AG20443 (cell line): ENCODE measurements around the gene TCTA.
"Not testable (repeated sequence)": the region's sequence is repeated elsewhere in the genome, so short reads cannot be mapped to it uniquely, and the experiment has no call there.

Experiments
- DNase-seq: peaks from one replicate; pipeline ENCODE4 v3.0.0; 2012; ENCODE audit warnings: low spot score, mixed read lengths

The TCTA gene

DNA sequence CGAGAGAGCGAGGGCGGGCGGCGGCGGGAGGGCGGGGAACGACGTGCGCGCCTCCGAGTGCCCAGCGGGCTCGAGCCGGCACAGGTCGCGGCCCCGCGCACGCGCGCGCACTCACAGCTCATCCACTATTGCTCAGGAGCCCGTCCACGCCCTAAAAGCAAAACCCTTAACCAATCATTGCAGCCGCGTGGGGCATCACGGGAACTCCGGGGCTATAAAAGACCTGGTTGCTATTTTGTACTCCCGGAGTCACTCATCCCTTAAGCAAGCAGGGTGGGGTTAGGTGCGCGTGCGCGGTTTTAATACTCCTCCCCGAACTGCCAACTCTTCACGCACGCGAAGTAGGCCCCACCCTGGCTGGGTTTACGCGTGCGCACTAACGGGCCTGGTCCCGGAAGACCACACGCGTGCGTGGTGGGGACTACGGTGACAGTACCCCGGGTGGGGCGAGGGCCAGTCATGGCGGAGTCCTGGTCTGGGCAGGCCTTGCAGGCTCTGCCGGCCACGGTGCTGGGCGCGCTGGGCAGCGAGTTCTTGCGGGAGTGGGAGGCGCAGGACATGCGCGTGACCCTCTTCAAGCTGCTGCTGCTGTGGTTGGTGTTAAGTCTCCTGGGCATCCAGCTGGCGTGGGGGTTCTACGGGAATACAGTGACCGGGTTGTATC lies at the start of gene TCTA, which contains the start of gene RHOA:
TSS of gene TCTA (plus strand) at position 456 of the 664 bp plus-strand sequence. CDS start at position 460, 4 bp downstream.
TSS of gene RHOA (minus strand) at position 9 of the 664 bp plus-strand sequence. CDS start 36,387 bp downstream, outside the sequence.
- DNase-seq, result peak; percentile 100

DNA sequence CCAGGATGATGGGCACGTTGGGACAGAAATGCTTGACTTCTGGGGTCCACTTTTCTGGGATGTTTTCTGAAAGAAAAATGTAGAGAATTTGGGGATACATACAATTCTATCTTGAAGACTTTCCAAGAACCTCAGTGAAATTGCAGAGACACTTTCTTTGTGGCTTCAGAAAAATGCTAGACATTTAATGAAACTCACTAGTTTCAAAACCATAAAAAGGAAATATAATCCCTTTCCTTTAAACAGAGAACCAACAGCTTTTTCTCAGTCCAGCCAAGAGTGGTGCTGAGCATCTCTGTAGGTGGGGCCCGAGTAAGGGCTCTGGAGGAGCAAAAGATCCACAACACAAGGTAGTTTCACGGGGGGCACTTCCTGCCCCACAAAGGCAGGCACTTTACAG lies 49.7 kb upstream of the TCTA start:
- DNase-seq, result peak; percentile 31

DNA sequence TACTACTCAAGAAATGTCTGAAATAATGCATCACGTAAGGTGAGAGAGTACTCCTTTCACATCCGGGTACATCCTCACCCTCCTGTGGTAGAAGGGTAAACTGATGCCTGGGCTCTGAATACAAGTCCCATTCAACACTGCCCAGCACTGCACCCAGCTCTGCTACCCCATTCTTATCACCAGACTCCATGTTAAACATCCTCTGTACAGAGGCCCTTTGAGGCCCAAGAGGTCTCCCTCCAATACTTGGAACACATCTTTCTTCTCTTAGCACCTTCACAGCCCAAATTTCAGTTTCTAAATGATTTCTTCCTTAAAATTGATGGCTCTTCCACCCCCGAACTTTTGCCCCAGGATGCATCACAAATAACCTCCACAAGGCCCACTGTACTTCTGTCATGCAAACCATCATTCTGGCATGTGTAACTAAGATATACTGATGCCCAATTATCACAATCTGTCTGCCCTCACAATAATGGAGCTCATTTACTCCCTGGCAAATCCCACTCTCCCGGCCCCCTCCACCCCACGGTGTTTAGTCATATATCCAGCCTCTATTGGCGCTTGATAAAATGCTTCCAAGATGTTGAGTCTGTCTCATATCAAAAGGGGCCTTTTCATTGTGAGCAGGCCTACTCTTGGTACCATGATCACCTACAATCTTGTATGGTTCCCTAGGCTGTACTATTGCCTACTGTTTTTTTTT lies 41.5 kb upstream of the TCTA start:
- DNase-seq, result no peak

- no peak for DNase-seq
Measured at GRCh38 chr3:49371946-49372345, 40.3 kb upstream of the TCTA start.

GRCh38 chr3:49377483-49377882 lies 34.7 kb upstream of the TCTA start:
- DNase-seq, result no peak

GRCh38 chr3:49378249-49378895 lies 33.9 kb upstream of the TCTA start:
- DNase-seq, result peak; percentile 49

- DNase-seq, result no peak
Measured at GRCh38 chr3:49383387-49383786, 28.8 kb upstream of the TCTA start.

GRCh38 chr3:49385617-49386016 lies 26.6 kb upstream of the TCTA start:
- no peak for DNase-seq

DNA sequence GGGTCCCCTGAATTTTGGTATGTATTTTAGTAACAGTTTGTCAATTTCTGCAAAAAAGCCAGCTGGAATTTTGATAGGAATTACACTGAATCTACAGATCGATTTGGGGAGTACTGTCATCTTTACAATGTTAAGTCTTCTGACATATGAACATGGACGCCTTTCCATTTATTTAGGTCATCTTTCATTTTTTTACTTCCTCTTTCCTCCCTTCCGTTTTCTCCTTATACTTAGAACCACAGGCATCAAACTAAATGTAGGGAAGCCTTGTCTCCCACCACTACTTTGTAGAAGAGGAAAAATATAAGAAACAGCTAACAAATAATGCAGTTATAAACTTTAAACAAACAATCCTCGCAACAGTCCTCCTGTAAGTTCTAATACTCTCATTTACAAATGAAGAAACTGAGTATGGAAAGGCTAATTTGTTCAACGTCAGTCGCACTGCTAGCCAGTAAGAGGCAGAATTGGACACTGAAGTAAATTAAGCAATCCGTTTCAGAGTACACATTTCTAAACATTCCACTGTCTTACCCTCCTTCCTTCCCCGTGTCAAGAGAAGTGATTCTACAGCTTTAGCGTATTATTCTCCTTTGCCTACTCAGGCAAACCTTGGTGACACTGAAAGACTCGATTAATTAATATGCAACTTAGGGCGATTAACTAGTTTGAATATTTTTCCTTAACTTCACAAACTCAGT lies 26.0 kb upstream of the TCTA start:
- no peak for DNase-seq

GRCh38 chr3:49387721-49388120 lies 24.5 kb upstream of the TCTA start:
- DNase-seq, result no peak

GRCh38 chr3:49388289-49388820 lies 23.9 kb upstream of the TCTA start:
- DNase-seq, result no peak

GRCh38 chr3:49389297-49389696 lies 22.9 kb upstream of the TCTA start:
- no peak for DNase-seq

- not testable (repeated sequence) for DNase-seq
Measured at GRCh38 chr3:49391310-49391709, 20.9 kb upstream of the TCTA start.

GRCh38 chr3:49397470-49397869 lies 14.8 kb upstream of the TCTA start:
- no peak for DNase-seq

DNA sequence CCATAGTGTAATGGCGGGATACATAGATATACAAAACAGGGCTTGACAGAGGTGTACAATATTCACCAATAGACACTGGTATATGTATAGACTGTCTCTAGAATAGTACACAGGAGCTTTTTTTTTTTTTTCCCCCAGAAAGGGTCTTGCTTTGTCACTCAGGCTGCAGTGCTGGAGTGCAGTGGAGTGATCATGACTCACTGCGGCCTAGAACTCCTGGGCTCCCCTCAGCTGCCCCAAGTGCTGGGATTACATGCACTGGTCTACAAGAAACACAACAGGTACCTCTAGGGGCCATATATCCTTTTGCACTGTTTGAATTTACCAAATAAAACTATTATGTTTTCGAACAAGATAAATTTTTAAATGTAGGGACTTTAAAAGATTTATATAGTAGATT lies 12.8 kb upstream of the TCTA start:
- no peak for DNase-seq

DNA sequence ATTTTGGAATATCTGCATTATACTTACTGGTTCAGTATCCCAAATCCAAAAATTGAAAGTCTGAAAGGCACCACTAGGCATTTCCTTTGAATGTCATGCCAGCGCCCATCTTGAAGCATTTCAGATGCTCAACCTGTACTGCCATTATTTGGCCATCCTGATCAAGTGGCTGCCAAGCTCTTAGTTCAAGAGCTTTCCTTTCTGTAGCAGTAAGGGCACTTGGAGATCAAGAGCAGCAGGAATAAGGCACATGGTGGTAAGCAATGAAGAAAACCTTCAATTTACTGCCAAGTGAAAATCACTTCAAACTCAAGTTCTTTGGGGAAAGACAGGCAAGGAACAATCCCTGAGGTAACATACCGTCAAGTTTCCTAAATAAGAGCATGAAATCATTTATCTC lies 10.5 kb upstream of the TCTA start:
- DNase-seq, result no peak

DNA sequence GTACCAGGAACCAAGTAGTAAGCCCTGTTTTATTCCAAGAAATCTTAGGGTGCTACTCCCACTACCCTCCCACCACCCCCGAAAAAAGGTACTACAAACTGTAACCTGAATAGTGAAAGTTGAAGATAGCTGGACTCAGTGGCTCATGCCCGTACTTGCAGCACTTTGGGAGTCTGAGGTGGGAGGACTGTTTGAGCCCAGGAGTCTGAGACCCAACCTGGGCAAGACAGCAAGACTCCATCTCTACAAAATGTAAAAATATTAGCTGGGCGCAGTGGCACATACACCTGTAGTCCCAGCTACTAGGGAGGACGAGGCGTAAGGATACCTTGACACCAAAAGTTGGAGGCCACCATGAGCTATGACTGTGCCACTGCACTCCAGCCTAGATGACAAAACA lies 8.3 kb upstream of the TCTA start:
- DNase-seq, result no peak

DNA sequence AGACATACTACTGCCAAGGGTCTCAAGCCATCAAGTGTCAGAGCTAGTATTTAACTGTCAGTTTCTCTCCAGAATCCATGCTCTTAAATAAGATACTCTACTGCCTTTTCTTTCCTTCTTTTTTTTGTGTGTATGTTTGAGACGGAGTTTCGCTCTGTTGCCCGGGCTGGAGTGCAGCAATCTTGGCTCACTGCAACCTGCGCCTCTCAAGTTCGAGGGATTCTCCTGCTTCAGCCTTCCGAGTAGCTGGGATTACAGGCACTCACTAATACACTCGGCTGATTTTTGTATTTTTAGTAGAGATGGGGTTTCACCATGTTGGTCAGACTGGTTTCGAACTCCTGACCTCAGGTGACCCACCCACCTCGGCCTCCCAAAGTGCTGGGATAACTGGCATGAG lies 6.7 kb upstream of the TCTA start:
- DNase-seq, result not testable (repeated sequence)

GRCh38 chr3:49406571-49407565 lies 5.4 kb upstream of the TCTA start:
- no peak for DNase-seq

DNA sequence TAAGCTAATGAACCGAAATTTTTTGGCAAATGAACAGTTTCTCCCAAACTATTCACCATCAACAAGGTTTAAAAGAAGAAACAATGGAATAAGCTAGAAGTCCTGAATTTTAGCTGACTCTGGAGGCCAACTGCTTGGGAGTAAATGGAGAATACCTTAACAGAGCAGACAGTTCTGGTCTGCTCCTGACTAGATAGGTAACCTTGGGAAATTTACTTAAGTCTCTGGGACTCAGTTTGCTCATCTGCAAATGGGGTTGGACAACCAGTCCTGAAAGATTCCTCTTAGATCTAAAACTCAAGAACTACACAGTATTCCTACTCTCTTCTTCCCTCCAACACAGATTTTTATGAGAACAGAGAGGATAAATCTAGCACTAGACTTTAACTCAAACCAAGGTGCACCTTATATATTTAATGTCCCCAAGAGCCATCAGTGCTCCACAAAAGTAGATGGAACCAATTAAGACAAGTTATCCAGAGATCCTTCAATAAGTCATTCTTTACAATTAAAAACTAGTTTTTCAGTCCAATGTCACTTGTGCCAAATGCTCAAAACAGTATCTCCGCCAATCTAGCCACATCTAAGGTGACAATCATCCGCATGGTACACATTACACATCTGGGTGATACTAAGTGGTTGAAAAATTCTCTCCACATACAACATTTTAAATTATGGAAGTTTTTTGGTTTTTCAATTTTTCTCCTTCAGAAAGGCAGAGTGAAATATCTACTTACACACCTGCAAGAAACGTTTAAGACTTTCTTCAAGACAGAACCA lies 2.0 kb upstream of the TCTA start:
- no peak for DNase-seq
